ENCODE measurements around the gene EPB41L4B.

The EPB41L4B gene

GRCh38 chr9:109122726-109123621, 197.9 kb downstream of the EPB41L4B start:
- Histone ChIP-seq H3K4me1 (ENCODE audit: control insufficient read depth, insufficient read depth, low read length, unreplicated experiment) (peaks cover 5% of the 10 kb centered on the region), H3K27me3 (ENCODE audit: insufficient read depth, low read length) (no peaks in the 10 kb centered on the region), H3K4me3 (ENCODE audit: low read depth, low read length) (no peak overlapping the region), H3K79me2 (ENCODE audit: control insufficient read depth, insufficient read depth, low read length, unreplicated experiment) (peaks cover 17% of the 10 kb centered on the region), H2AFZ (ENCODE audit: low read length, unreplicated experiment) (no peak overlapping the region), H3K27ac (ENCODE audit: low read depth, low read length) (no peak overlapping the region), H3K36me3 (ENCODE audit: insufficient read depth, low read length) (no peaks in the 10 kb centered on the region)

Measured in ACC112 (cell line).